Panc1 (cell line): ENCODE data around the gene FAR1. TPM values are rescaled to one million over a fixed set of nuclear protein-coding genes. Genes with fewer than 3 reads are reported as not detected.
"Not testable (repeated sequence)": the region's sequence is repeated elsewhere in the genome, so short reads cannot be mapped to it uniquely, and the experiment has no call there.

Experiments
- ATAC-seq: fragments of 200-7000 bp; cut with Tn5 transposase; 2 replicates; pipeline ENCODE4 v1.9.1; 2020; ENCODE audit warnings: mild to moderate bottlenecking, moderate library complexity
- BruUV-seq: library from RNA; stranded (reverse); fragments of 400-500 nt; replicated peaks from 2 replicates; lab custom pipeline; 2021; lab: Mats Ljungman, UMichigan
- CTCF ChIA-PET: fragments of 300-600 bp; sonication (Branson Sonifier 250); formaldehyde crosslinking; loops from one replicate; lab custom pipeline; 2022; ENCODE audit warnings: antibody characterized with exemption; lab: Charles Lee
- POLR2A ChIA-PET: fragments of 300-600 bp; sonication (Branson Sonifier 250); formaldehyde crosslinking; loops from one replicate; lab custom pipeline; 2022; ENCODE audit warnings: antibody characterized with exemption; lab: Charles Lee
- DNase-seq: peaks from one replicate; pipeline ENCODE4 v3.0.0-alpha.2; 2010; ENCODE audit warnings: low read depth, low spot score
- H3K27ac ChIP-seq: 2 replicates; pipeline ENCODE4 v1.5.1; 2011; ENCODE audit warnings: mild to moderate bottlenecking, low read length, inconsistent platforms
- H3K27me3 ChIP-seq: fragments of 200-500 bp; sonication (Bioruptor generic); 2 replicates; pipeline ENCODE4 v1.6.0; 2014; ENCODE audit warnings: low read length, inconsistent platforms; ENCODE audit not compliant: control insufficient read depth, insufficient read depth
- H3K36me3 ChIP-seq: fragments of 200-500 bp; sonication (Bioruptor generic); 2 replicates; pipeline ENCODE4 v1.5.1; 2014; ENCODE audit warnings: inconsistent platforms, mild to moderate bottlenecking, low read length, moderate library complexity; ENCODE audit not compliant: control insufficient read depth, insufficient read depth
- H3K4me1 ChIP-seq: 2 replicates; pipeline ENCODE4 v1.5.1; 2011; ENCODE audit warnings: inconsistent platforms, mild to moderate bottlenecking, low read length, moderate library complexity; ENCODE audit not compliant: control insufficient read depth, insufficient read depth
- H3K4me3 ChIP-seq, 2 experiments: 2 replicates each; pipeline ENCODE4 v1.5.1; 2011 to 2012; ENCODE audit warnings: low read depth in 2 of 2, low read length in 2 of 2, mild to moderate bottlenecking in 2 of 2, inconsistent platforms in 1 of 2, moderate library complexity in 1 of 2
- H3K9me3 ChIP-seq: fragments of 200-500 bp; sonication (Bioruptor generic); 2 replicates; pipeline ENCODE4 v1.5.1; 2014; ENCODE audit warnings: low read depth, mild to moderate bottlenecking, inconsistent platforms, low read length, moderate library complexity; ENCODE audit not compliant: control insufficient read depth, insufficient read depth
- POLR2AphosphoS5 ChIP-seq: IDR thresholded peaks from 2 replicates; pipeline ENCODE4 v1.6.1; 2012; ENCODE audit warnings: mild to moderate bottlenecking, low read depth, low read length, moderate library complexity
- REST ChIP-seq, 2 experiments: IDR thresholded peaks; 2 replicates each; pipeline ENCODE4 v1.6.1; 2011 to 2012; ENCODE audit warnings: low read depth in 2 of 2, control low read depth in 1 of 2, low read length in 1 of 2, mild to moderate bottlenecking in 1 of 2, moderate library complexity in 1 of 2; ENCODE audit not compliant: insufficient read depth in 1 of 2
- SIN3A ChIP-seq: IDR thresholded peaks from 2 replicates; pipeline ENCODE4 v1.6.1; 2012; ENCODE audit warnings: low read depth, mild to moderate bottlenecking, low read length, moderate library complexity, borderline replicate concordance; ENCODE audit not compliant: insufficient read depth
- TCF7L2 ChIP-seq: IDR thresholded peaks from 2 replicates; pipeline ENCODE4 v1.6.1; 2011; ENCODE audit warnings: mild to moderate bottlenecking, low read depth, low read length, inconsistent platforms
- in situ Hi-C: cut with HindIII; loops from 2 replicates; pipeline ENCODE4 v1.10.0; 2016; ENCODE audit warnings: low sequenced_read_pairs, low pct_unique_long_range_greater_than_20kb
- intact Hi-C: fragments of 100-400 bp; cut with micrococcal nuclease; formaldehyde crosslinking; loops from one replicate; pipeline ENCODE4 v1.10.0; 2022; ENCODE audit not compliant: unreplicated experiment
- total RNA-seq: library from RNA; stranded (reverse); gene quantifications from one replicate; pipeline ENCODE4 v1.2.1, GENCODE V29; 2021; ENCODE audit not compliant: unreplicated experiment
- TF ChIP-seq, protein P1 (sequence below): fragments of 450-650 bp; IDR thresholded peaks from 2 replicates; pipeline ENCODE4 v1.5.1; 2017; ENCODE audit warnings: mild to moderate bottlenecking

The FAR1 gene
- total RNA-seq, 1 experiment from 2014 or later = 60.4 TPM

DNA sequence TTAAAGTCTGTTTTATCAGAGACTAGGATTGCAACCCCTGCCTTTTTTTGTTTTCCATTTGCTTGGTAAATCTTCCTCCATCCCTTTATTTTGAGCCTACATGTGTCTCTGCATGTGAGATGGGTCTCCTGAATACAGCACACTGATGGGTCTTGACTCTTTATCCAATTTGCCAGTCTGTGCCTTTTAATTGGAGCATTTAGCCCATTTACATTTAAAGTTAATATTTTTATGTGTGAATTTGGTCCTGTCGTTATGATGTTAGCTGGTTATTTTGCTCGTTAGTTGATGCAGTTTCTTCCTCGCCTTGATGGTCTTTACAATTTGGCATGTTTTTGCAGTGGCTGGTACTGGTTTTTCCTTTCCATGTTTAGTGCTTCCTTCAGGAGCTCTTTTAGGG is 41.6 kb upstream of the FAR1 start:
- H3K9me3 ChIP-seq, H3K27ac ChIP-seq, H3K36me3 ChIP-seq, H3K27me3 ChIP-seq, in situ Hi-C loops, CTCF ChIA-PET, POLR2A ChIA-PET, DNase-seq, ATAC-seq, intact Hi-C loops, BruUV-seq, H3K4me1 ChIP-seq, H3K4me3 ChIP-seq: not testable (repeated sequence)

DNA sequence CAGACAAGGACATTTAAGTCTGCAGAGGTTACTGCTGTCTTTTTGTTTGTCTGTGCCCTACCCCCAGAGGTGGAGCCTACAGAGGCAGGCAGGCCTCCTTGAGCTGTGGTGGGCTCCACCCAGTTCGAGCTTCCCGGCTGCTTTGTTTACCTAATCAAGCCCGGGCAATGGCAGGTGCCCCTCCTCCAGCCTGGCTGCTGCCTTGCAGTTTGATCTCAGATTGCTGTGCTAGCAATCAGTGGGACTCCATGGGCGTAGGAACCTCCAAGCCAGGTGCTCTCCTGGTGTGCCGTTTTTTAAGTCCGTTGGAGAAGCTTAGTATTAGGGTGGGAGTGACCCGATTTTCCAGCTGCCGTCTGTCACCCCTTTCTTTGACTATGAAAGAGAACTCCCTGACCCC is 39.8 kb upstream of the FAR1 start:
- CTCF ChIA-PET, BruUV-seq: not testable (repeated sequence)

GRCh38 chr11:13629779-13630178 is 38.7 kb upstream of the FAR1 start:
- H3K27ac ChIP-seq = no peak overlapping the region
- no peak for DNase-seq
- TF ChIP-seq, protein P1, sequence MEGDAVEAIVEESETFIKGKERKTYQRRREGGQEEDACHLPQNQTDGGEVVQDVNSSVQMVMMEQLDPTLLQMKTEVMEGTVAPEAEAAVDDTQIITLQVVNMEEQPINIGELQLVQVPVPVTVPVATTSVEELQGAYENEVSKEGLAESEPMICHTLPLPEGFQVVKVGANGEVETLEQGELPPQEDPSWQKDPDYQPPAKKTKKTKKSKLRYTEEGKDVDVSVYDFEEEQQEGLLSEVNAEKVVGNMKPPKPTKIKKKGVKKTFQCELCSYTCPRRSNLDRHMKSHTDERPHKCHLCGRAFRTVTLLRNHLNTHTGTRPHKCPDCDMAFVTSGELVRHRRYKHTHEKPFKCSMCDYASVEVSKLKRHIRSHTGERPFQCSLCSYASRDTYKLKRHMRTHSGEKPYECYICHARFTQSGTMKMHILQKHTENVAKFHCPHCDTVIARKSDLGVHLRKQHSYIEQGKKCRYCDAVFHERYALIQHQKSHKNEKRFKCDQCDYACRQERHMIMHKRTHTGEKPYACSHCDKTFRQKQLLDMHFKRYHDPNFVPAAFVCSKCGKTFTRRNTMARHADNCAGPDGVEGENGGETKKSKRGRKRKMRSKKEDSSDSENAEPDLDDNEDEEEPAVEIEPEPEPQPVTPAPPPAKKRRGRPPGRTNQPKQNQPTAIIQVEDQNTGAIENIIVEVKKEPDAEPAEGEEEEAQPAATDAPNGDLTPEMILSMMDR = no peak
- TF ChIP-seq REST (IDR thresholded peaks at IDR 0.05; ENCODE audit: insufficient read depth in 1 of 2, low read depth in 2 of 2, low read length in 1 of 2) (no peak), POLR2AphosphoS5 (no peak), TCF7L2 (no peak), SIN3A (no peak)
- POLR2A ChIA-PET = no interaction called here
- CTCF ChIA-PET = no interaction called here
- ATAC-seq = no peak
- no peaks in the 10 kb centered on the region for H3K4me1 ChIP-seq
- in situ Hi-C loops (no loop called here), intact Hi-C loops (no loop called here)
- H3K27me3 ChIP-seq = peaks cover 2% of the 10 kb centered on the region; the same call in 1 of the 2 replicates
- H3K36me3 ChIP-seq = no peaks in the 10 kb centered on the region
- no TSS peak for BruUV-seq
- no peaks in the 10 kb centered on the region for H3K9me3 ChIP-seq
- H3K4me3 ChIP-seq = no peak overlapping the region

More for the DNA sequence above, 39.8 kb upstream of the FAR1 start:
- intact Hi-C loops, H3K9me3 ChIP-seq, H3K27me3 ChIP-seq, H3K36me3 ChIP-seq, H3K4me3 ChIP-seq, POLR2A ChIA-PET, H3K27ac ChIP-seq, DNase-seq, ATAC-seq, in situ Hi-C loops, H3K4me1 ChIP-seq: not testable (repeated sequence)
